GM23248 (cell line): ENCODE data around the gene RBM47.

ENCODE experiments used
- EZH2 ChIP-seq: fragments of 200-600 bp; sonication (generic); IDR thresholded peaks from 2 replicates; pipeline ENCODE4 v1.6.1; 2018; ENCODE audit warnings: antibody characterized with exemption, mild to moderate bottlenecking; ENCODE audit not compliant: insufficient read depth, poor library complexity, severe bottlenecking
- EZH2phosphoT487 ChIP-seq: fragments of 200-600 bp; sonication (generic); IDR thresholded peaks from 2 replicates; pipeline ENCODE4 v1.6.1; 2018; ENCODE audit warnings: antibody characterized with exemption, moderate library complexity, mild to moderate bottlenecking, low read depth; ENCODE audit not compliant: insufficient read depth

- TF ChIP-seq EZH2phosphoT487 (no peak), EZH2 (no peak)
Measured at GRCh38 chr4:40403081-40403480, 226.6 kb downstream of the RBM47 start.
